Glutamatergic neuron (in vitro differentiated cells): ENCODE results near the gene MUC12. TPM values are rescaled to one million over a fixed set of nuclear protein-coding genes. Genes with fewer than 3 reads are reported as not detected.

ENCODE experiments used
- DNase-seq: peaks from one replicate; pipeline ENCODE4 v3.0.0; 2022
- H3K27ac Mint-ChIP-seq: one replicate; pipeline ENCODE4 v1.8.0; 2020; ENCODE audit warnings: mild to moderate bottlenecking, mixed read lengths, inconsistent platforms; ENCODE audit not compliant: unreplicated experiment
- H3K27me3 Mint-ChIP-seq: one replicate; pipeline ENCODE4 v1.8.0; 2020; ENCODE audit warnings: mild to moderate bottlenecking, moderate library complexity, mixed read lengths, inconsistent platforms; ENCODE audit not compliant: unreplicated experiment
- H3K36me3 Mint-ChIP-seq: one replicate; pipeline ENCODE4 v1.8.0; 2020; ENCODE audit warnings: mild to moderate bottlenecking, mixed read lengths, inconsistent platforms; ENCODE audit not compliant: unreplicated experiment
- H3K4me1 Mint-ChIP-seq: one replicate; pipeline ENCODE4 v1.8.0; 2020; ENCODE audit warnings: mild to moderate bottlenecking, low read depth, mixed read lengths, inconsistent platforms; ENCODE audit not compliant: unreplicated experiment
- H3K4me3 Mint-ChIP-seq: one replicate; pipeline ENCODE4 v1.8.0; 2020; ENCODE audit warnings: mild to moderate bottlenecking, mixed read lengths, inconsistent platforms; ENCODE audit not compliant: unreplicated experiment
- H3K9me3 Mint-ChIP-seq: one replicate; pipeline ENCODE4 v1.8.0; 2020; ENCODE audit warnings: mild to moderate bottlenecking, moderate library complexity, mixed read lengths, inconsistent platforms; ENCODE audit not compliant: unreplicated experiment
- CTCF ChIP-seq: fragments of 200-600 bp; sonication (generic); IDR thresholded peaks from one replicate; pipeline ENCODE4 v1.5.0; 2021; ENCODE audit not compliant: partially characterized antibody, unreplicated experiment
- total RNA-seq: library from RNA; stranded (reverse); fragmentation: NEBNext Ultra II Directional; extraction: Animal tissue kit (Norgen Biotek cat#: 25700); gene quantifications from one replicate; pipeline ENCODE4 v1.2.1, GENCODE V29; 2021; ENCODE audit not compliant: unreplicated experiment

Gene MUC12
- total RNA-seq, 1 donor from 2014 or later = 1.0 TPM

GRCh38 chr7:100963874-100964273, 5.5 kb upstream of the MUC12 start:
- Mint-ChIP-seq H3K36me3 (no peaks in the 10 kb centered on the region), H3K27me3 (peaks cover 21% of the 10 kb centered on the region), H3K4me3 (peak overlapping the region; percentile 31), H3K9me3 (peaks cover 9% of the 10 kb centered on the region), H3K27ac (no peak overlapping the region), H3K4me1 (peaks cover 11% of the 10 kb centered on the region)
- TF ChIP-seq CTCF = no peak
- no peak for DNase-seq

GRCh38 chr7:100964630-100965029, 4.7 kb upstream of the MUC12 start:
- H3K36me3 Mint-ChIP-seq = no peaks in the 10 kb centered on the region
- TF ChIP-seq CTCF = no peak
- H3K27ac Mint-ChIP-seq = no peak overlapping the region
- peaks cover 9% of the 10 kb centered on the region for H3K9me3 Mint-ChIP-seq
- H3K27me3 Mint-ChIP-seq = peaks cover 21% of the 10 kb centered on the region
- peak; percentile 19 for DNase-seq
- peak overlapping the region; percentile 94 for H3K4me3 Mint-ChIP-seq
- H3K4me1 Mint-ChIP-seq = peaks cover 11% of the 10 kb centered on the region

GRCh38 chr7:100965045-100965722, 4.2 kb upstream of the MUC12 start:
- no peak for TF ChIP-seq CTCF
- peak; percentile 47 for DNase-seq
- H3K4me3 Mint-ChIP-seq = peak overlapping the region; percentile 94
- H3K9me3 Mint-ChIP-seq = peaks cover 9% of the 10 kb centered on the region
- H3K27ac Mint-ChIP-seq = peak overlapping the region; percentile 91
- H3K4me1 Mint-ChIP-seq = peaks cover 11% of the 10 kb centered on the region
- peaks cover 21% of the 10 kb centered on the region for H3K27me3 Mint-ChIP-seq
- no peaks in the 10 kb centered on the region for H3K36me3 Mint-ChIP-seq

GRCh38 chr7:100965723-100966541, 3.4 kb upstream of the MUC12 start:
- DNase-seq = peak; percentile 100
- TF ChIP-seq CTCF = peak; percentile 94
- peaks cover 21% of the 10 kb centered on the region for H3K27me3 Mint-ChIP-seq
- H3K36me3 Mint-ChIP-seq = no peaks in the 10 kb centered on the region
- peak overlapping the region; percentile 94 for H3K4me3 Mint-ChIP-seq
- H3K4me1 Mint-ChIP-seq = peaks cover 11% of the 10 kb centered on the region
- peaks cover 9% of the 10 kb centered on the region for H3K9me3 Mint-ChIP-seq
- H3K27ac Mint-ChIP-seq = peak overlapping the region; percentile 91
